ENCODE data around the gene CUBN.

Gene CUBN

GRCh38 chr10:17053061-17053460 is 76.5 kb downstream of the CUBN start:
- Histone ChIP-seq H3K79me1 (ENCODE audit: low read length) (no peaks in the 10 kb centered on the region), H3K23ac (ENCODE audit: low read length) (no peak overlapping the region), H3K36me3 (ENCODE audit: control insufficient read depth, insufficient read depth, low read length) (no peaks in the 10 kb centered on the region), H3K4me3 (ENCODE audit: low read length) (no peak overlapping the region), H2BK5ac (ENCODE audit: low read length) (no peak overlapping the region), H4K5ac (ENCODE audit: low read length) (no peak overlapping the region), H3K18ac (ENCODE audit: low read length) (no peak overlapping the region), H3K4me2 (ENCODE audit: low read length) (no peak overlapping the region), H3K79me2 (ENCODE audit: control insufficient read depth, insufficient read depth, low read length) (no peaks in the 10 kb centered on the region), H2AK5ac (ENCODE audit: low read length) (no peak overlapping the region), H3K4me1 (ENCODE audit: control insufficient read depth, low read depth, low read length) (no peaks in the 10 kb centered on the region), H4K8ac (ENCODE audit: low read depth, low read length) (no peak overlapping the region), H3K56ac (ENCODE audit: low read length) (no peak overlapping the region), H3K27ac (ENCODE audit: low read depth, low read length) (no peak overlapping the region), H2BK15ac (replicated peaks; ENCODE audit: low read depth) (no peak overlapping the region), H3K4ac (ENCODE audit: low read depth, low read length) (no peak overlapping the region), H2BK120ac (ENCODE audit: low read depth, low read length) (no peak overlapping the region), H3K27me3 (ENCODE audit: insufficient read depth, low read length, poor library complexity) (no peaks in the 10 kb centered on the region), H3K9ac (ENCODE audit: low read length) (no peak overlapping the region)
- no peak for DNase-seq

- H2BK15ac ChIP-seq (replicated peaks; ENCODE audit: low read depth) = no peak overlapping the region
- H3K79me2 ChIP-seq (ENCODE audit: control insufficient read depth, insufficient read depth, low read length) = no peaks in the 10 kb centered on the region
- no peaks in the 10 kb centered on the region for H3K36me3 ChIP-seq (ENCODE audit: control insufficient read depth, insufficient read depth, low read length)
- no peaks in the 10 kb centered on the region for H3K27me3 ChIP-seq (ENCODE audit: insufficient read depth, low read length, poor library complexity)
- no CpG with 5 or more reads among the region's 3 CpGs for WGBS (ENCODE audit: extremely low coverage, insufficient coverage, low lambda C conversion rate)
- no peak overlapping the region for H3K4ac ChIP-seq (ENCODE audit: low read depth, low read length)
- no peak overlapping the region for H2BK5ac ChIP-seq (ENCODE audit: low read length)
- no peak overlapping the region for H3K27ac ChIP-seq (ENCODE audit: low read depth, low read length)
- H4K8ac ChIP-seq (ENCODE audit: low read depth, low read length) = no peak overlapping the region
- H2BK120ac ChIP-seq (ENCODE audit: low read depth, low read length) = no peak overlapping the region
- no peak overlapping the region for H3K4me2 ChIP-seq (ENCODE audit: low read length)
- no peaks in the 10 kb centered on the region for H3K4me1 ChIP-seq (ENCODE audit: control insufficient read depth, low read depth, low read length)
- no peak overlapping the region for H4K5ac ChIP-seq (ENCODE audit: low read length)
- no peak overlapping the region for H2AK5ac ChIP-seq (ENCODE audit: low read length)
- no peak overlapping the region for H3K23ac ChIP-seq (ENCODE audit: low read length)
- no peaks in the 10 kb centered on the region for H3K79me1 ChIP-seq (ENCODE audit: low read length)
- no peak overlapping the region for H3K18ac ChIP-seq (ENCODE audit: low read length)
- H3K4me3 ChIP-seq (ENCODE audit: low read length) = no peak overlapping the region
- H3K9ac ChIP-seq (ENCODE audit: low read length) = no peak overlapping the region
- no peak overlapping the region for H3K56ac ChIP-seq (ENCODE audit: low read length)
- no peak for DNase-seq
These were observed 77.8 kb downstream of the CUBN start for GRCh38 chr10:17051851-17052250.

- H3K79me2 ChIP-seq (ENCODE audit: control insufficient read depth, insufficient read depth, low read length) = no peaks in the 10 kb centered on the region
- no CpG with 5 or more reads among the region's 1 CpG for WGBS (ENCODE audit: extremely low coverage, insufficient coverage, low lambda C conversion rate)
- H2BK15ac ChIP-seq (replicated peaks; ENCODE audit: low read depth) = no peak overlapping the region
- no peaks in the 10 kb centered on the region for H3K4me1 ChIP-seq (ENCODE audit: control insufficient read depth, low read depth, low read length)
- DNase-seq = no peak
- no peak overlapping the region for H3K23ac ChIP-seq (ENCODE audit: low read length)
- H3K56ac ChIP-seq (ENCODE audit: low read length) = no peak overlapping the region
- no peak overlapping the region for H2BK120ac ChIP-seq (ENCODE audit: low read depth, low read length)
- no peaks in the 10 kb centered on the region for H3K27me3 ChIP-seq (ENCODE audit: insufficient read depth, low read length, poor library complexity)
- H3K4me3 ChIP-seq (ENCODE audit: low read length) = no peak overlapping the region
- peak overlapping the region; percentile 28 for H4K8ac ChIP-seq (ENCODE audit: low read depth, low read length)
- no peak overlapping the region for H3K4ac ChIP-seq (ENCODE audit: low read depth, low read length)
- H3K18ac ChIP-seq (ENCODE audit: low read length) = no peak overlapping the region
- no peak overlapping the region for H2BK5ac ChIP-seq (ENCODE audit: low read length)
- H3K4me2 ChIP-seq (ENCODE audit: low read length) = no peak overlapping the region
- no peak overlapping the region for H2AK5ac ChIP-seq (ENCODE audit: low read length)
- no peaks in the 10 kb centered on the region for H3K36me3 ChIP-seq (ENCODE audit: control insufficient read depth, insufficient read depth, low read length)
- H4K5ac ChIP-seq (ENCODE audit: low read length) = no peak overlapping the region
- H3K9ac ChIP-seq (ENCODE audit: low read length) = no peak overlapping the region
- H3K27ac ChIP-seq (ENCODE audit: low read depth, low read length) = no peak overlapping the region
- no peaks in the 10 kb centered on the region for H3K79me1 ChIP-seq (ENCODE audit: low read length)
These were observed 80.4 kb downstream of the CUBN start for GRCh38 chr10:17049195-17049594.

- Histone ChIP-seq H4K8ac (ENCODE audit: low read depth, low read length) (no peak overlapping the region), H3K18ac (ENCODE audit: low read length) (no peak overlapping the region), H3K36me3 (ENCODE audit: control insufficient read depth, insufficient read depth, low read length) (no peaks in the 10 kb centered on the region), H3K4me1 (ENCODE audit: control insufficient read depth, low read depth, low read length) (no peaks in the 10 kb centered on the region), H3K79me2 (ENCODE audit: control insufficient read depth, insufficient read depth, low read length) (no peaks in the 10 kb centered on the region), H3K56ac (ENCODE audit: low read length) (no peak overlapping the region), H2BK5ac (ENCODE audit: low read length) (no peak overlapping the region), H3K79me1 (ENCODE audit: low read length) (no peaks in the 10 kb centered on the region), H3K23ac (ENCODE audit: low read length) (no peak overlapping the region), H2BK15ac (replicated peaks; ENCODE audit: low read depth) (no peak overlapping the region), H2AK5ac (ENCODE audit: low read length) (no peak overlapping the region), H3K27ac (ENCODE audit: low read depth, low read length) (no peak overlapping the region), H3K9ac (ENCODE audit: low read length) (no peak overlapping the region), H3K27me3 (ENCODE audit: insufficient read depth, low read length, poor library complexity) (no peaks in the 10 kb centered on the region), H2BK120ac (ENCODE audit: low read depth, low read length) (no peak overlapping the region), H4K5ac (ENCODE audit: low read length) (no peak overlapping the region), H3K4ac (ENCODE audit: low read depth, low read length) (no peak overlapping the region), H3K4me3 (ENCODE audit: low read length) (no peak overlapping the region), H3K4me2 (ENCODE audit: low read length) (no peak overlapping the region)
- WGBS (ENCODE audit: extremely low coverage, insufficient coverage, low lambda C conversion rate) = no CpG with 5 or more reads among the region's 3 CpGs
- no peak for DNase-seq
These were observed 81.7 kb downstream of the CUBN start for GRCh38 chr10:17047908-17048307.

GRCh38 chr10:17046989-17047388 is 82.6 kb downstream of the CUBN start:
- Histone ChIP-seq H3K4ac (ENCODE audit: low read depth, low read length) (no peak overlapping the region), H3K4me3 (ENCODE audit: low read length) (no peak overlapping the region), H3K4me2 (ENCODE audit: low read length) (no peak overlapping the region), H2BK5ac (ENCODE audit: low read length) (no peak overlapping the region), H2BK120ac (ENCODE audit: low read depth, low read length) (no peak overlapping the region), H2BK15ac (replicated peaks; ENCODE audit: low read depth) (no peak overlapping the region), H3K18ac (ENCODE audit: low read length) (no peak overlapping the region), H2AK5ac (ENCODE audit: low read length) (no peak overlapping the region), H3K9ac (ENCODE audit: low read length) (no peak overlapping the region), H3K27ac (ENCODE audit: low read depth, low read length) (no peak overlapping the region), H3K36me3 (ENCODE audit: control insufficient read depth, insufficient read depth, low read length) (no peaks in the 10 kb centered on the region), H4K5ac (ENCODE audit: low read length) (no peak overlapping the region), H3K23ac (ENCODE audit: low read length) (no peak overlapping the region), H3K56ac (ENCODE audit: low read length) (no peak overlapping the region), H3K4me1 (ENCODE audit: control insufficient read depth, low read depth, low read length) (no peaks in the 10 kb centered on the region), H4K8ac (ENCODE audit: low read depth, low read length) (no peak overlapping the region), H3K27me3 (ENCODE audit: insufficient read depth, low read length, poor library complexity) (no peaks in the 10 kb centered on the region), H3K79me2 (ENCODE audit: control insufficient read depth, insufficient read depth, low read length) (no peaks in the 10 kb centered on the region), H3K79me1 (ENCODE audit: low read length) (no peaks in the 10 kb centered on the region)
- WGBS (ENCODE audit: extremely low coverage, insufficient coverage, low lambda C conversion rate) = no CpG with 5 or more reads among the region's 1 CpG
- no peak for DNase-seq

- no peaks in the 10 kb centered on the region for H3K79me1 ChIP-seq (ENCODE audit: low read length)
- no peak for DNase-seq
- no peak overlapping the region for H2AK5ac ChIP-seq (ENCODE audit: low read length)
- H4K5ac ChIP-seq (ENCODE audit: low read length) = no peak overlapping the region
- no peaks in the 10 kb centered on the region for H3K79me2 ChIP-seq (ENCODE audit: control insufficient read depth, insufficient read depth, low read length)
- no peak overlapping the region for H2BK15ac ChIP-seq (replicated peaks; ENCODE audit: low read depth)
- H3K9ac ChIP-seq (ENCODE audit: low read length) = no peak overlapping the region
- H3K4me2 ChIP-seq (ENCODE audit: low read length) = no peak overlapping the region
- WGBS (ENCODE audit: extremely low coverage, insufficient coverage, low lambda C conversion rate) = no CpG with 5 or more reads among the region's 8 CpGs
- no peaks in the 10 kb centered on the region for H3K27me3 ChIP-seq (ENCODE audit: insufficient read depth, low read length, poor library complexity)
- H3K18ac ChIP-seq (ENCODE audit: low read length) = no peak overlapping the region
- no peak overlapping the region for H2BK5ac ChIP-seq (ENCODE audit: low read length)
- H3K36me3 ChIP-seq (ENCODE audit: control insufficient read depth, insufficient read depth, low read length) = no peaks in the 10 kb centered on the region
- H3K4me1 ChIP-seq (ENCODE audit: control insufficient read depth, low read depth, low read length) = no peaks in the 10 kb centered on the region
- no peak overlapping the region for H4K8ac ChIP-seq (ENCODE audit: low read depth, low read length)
- H3K23ac ChIP-seq (ENCODE audit: low read length) = no peak overlapping the region
- no peak overlapping the region for H3K27ac ChIP-seq (ENCODE audit: low read depth, low read length)
- H2BK120ac ChIP-seq (ENCODE audit: low read depth, low read length) = no peak overlapping the region
- H3K4ac ChIP-seq (ENCODE audit: low read depth, low read length) = no peak overlapping the region
- H3K56ac ChIP-seq (ENCODE audit: low read length) = no peak overlapping the region
- no peak overlapping the region for H3K4me3 ChIP-seq (ENCODE audit: low read length)
These were observed 86.0 kb downstream of the CUBN start for GRCh38 chr10:17043586-17043985.
